ENCODE results near the gene ODAD4.

DNA sequence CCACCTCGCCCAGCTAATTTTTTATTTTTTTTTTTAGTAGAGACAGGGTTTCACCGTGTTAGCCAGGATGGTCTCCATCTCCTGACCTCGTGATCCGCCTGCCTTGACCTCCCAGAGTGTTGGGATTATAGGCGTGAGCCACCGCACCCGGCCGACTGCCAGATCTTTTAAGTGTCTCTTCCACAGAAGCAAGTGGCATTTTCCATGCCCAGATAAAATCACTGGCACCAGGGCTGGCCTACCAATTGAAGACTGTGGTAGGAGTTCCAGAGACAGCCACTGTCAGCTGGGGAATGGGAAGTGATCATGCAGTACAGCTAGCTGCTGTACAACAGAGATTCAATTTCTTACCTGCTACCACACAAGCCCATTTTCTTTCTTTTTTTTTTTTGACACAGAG, 54.0 kb downstream of the ODAD4 start:
- TF ChIP-seq, protein P1, sequence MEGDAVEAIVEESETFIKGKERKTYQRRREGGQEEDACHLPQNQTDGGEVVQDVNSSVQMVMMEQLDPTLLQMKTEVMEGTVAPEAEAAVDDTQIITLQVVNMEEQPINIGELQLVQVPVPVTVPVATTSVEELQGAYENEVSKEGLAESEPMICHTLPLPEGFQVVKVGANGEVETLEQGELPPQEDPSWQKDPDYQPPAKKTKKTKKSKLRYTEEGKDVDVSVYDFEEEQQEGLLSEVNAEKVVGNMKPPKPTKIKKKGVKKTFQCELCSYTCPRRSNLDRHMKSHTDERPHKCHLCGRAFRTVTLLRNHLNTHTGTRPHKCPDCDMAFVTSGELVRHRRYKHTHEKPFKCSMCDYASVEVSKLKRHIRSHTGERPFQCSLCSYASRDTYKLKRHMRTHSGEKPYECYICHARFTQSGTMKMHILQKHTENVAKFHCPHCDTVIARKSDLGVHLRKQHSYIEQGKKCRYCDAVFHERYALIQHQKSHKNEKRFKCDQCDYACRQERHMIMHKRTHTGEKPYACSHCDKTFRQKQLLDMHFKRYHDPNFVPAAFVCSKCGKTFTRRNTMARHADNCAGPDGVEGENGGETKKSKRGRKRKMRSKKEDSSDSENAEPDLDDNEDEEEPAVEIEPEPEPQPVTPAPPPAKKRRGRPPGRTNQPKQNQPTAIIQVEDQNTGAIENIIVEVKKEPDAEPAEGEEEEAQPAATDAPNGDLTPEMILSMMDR (IDR thresholded peaks at IDR 0.05; ENCODE audit: insufficient read depth, low read depth, low read length): no peak
- no peak for TF ChIP-seq EZH2 (IDR thresholded peaks at IDR 0.05; ENCODE audit: insufficient read depth, low read length)
